Measurements from ENCODE around the gene FAM168B. TPM values are rescaled to one million over a fixed set of nuclear protein-coding genes. Genes with fewer than 3 reads are reported as not detected.

FAM168B gene
- total RNA-seq, 1 experiment from 2014 or later: 81.4 TPM

- Mint-ChIP-seq H3K4me1 (peaks cover 5 to 10% of the 10 kb centered on the region in 2 experiments; a peak in 3 of 4 replicates), H3K9me3 (no peaks in the 10 kb centered on the region), H3K36me3 (ENCODE audit: insufficient read depth in 1 of 3, low read depth in 3 of 3) (peaks cover 70 to 88% (median 88%) of the 10 kb centered on the region in 3 experiments; a peak in 6 of 7 replicates), H3K4me3 (no peak overlapping the region), H3K27me3 (ENCODE audit: low read depth) (no peaks in the 10 kb centered on the region; the same call in 1 of the 2 replicates), H3K27ac (peak overlapping the region in 2 of 3 experiments; percentile 19 to 53; a peak in 2 of 7 replicates)
- Histone ChIP-seq H3K4ac (ENCODE audit: low read depth, low read length) (no peak overlapping the region), H3K18ac (ENCODE audit: insufficient read length, low read depth, low read length) (no peak overlapping the region), H3K14ac (ENCODE audit: insufficient read depth, low read length) (no peak overlapping the region), H2AFZ (ENCODE audit: low read length) (no peak overlapping the region), H4K91ac (ENCODE audit: insufficient read length, low read depth, low read length) (no peak overlapping the region), H3K4me2 (ENCODE audit: insufficient read depth, insufficient read length, low read length) (no peak overlapping the region), H3K23ac (ENCODE audit: insufficient read length, low read depth, low read length) (no peak overlapping the region), H3K9ac (ENCODE audit: extremely low read depth, insufficient read length, low read length) (no peak overlapping the region), H3T11ph (ENCODE audit: low read length) (no peak overlapping the region), H3K27ac (ENCODE audit: insufficient read length, low read depth, low read length) (no peak overlapping the region), H3K79me1 (ENCODE audit: insufficient read depth, low read depth, low read length, poor library complexity, severe bottlenecking) (peaks cover 8% of the 10 kb centered on the region), H4K20me1 (ENCODE audit: control insufficient read depth, insufficient read depth, insufficient read length) (peaks cover 5% of the 10 kb centered on the region), H2AK5ac (ENCODE audit: insufficient read length, low read length) (no peak overlapping the region), H2BK20ac (ENCODE audit: low read depth, low read length, poor library complexity, severe bottlenecking) (no peak overlapping the region), H2BK12ac (ENCODE audit: insufficient read length, low read depth, low read length) (no peak overlapping the region), H4K5ac (ENCODE audit: insufficient read length, low read depth, low read length) (no peak overlapping the region), H3K4me1 (ENCODE audit: insufficient read depth, low read length) (no peaks in the 10 kb centered on the region; the same call in 1 of the 2 replicates), H2BK120ac (ENCODE audit: low read depth, low read length, poor library complexity, severe bottlenecking) (no peak overlapping the region), H2BK5ac (ENCODE audit: insufficient read length, low read length) (no peak overlapping the region), H2BK15ac (ENCODE audit: low read depth, low read length) (no peak overlapping the region), H3K9me3 (ENCODE audit: control insufficient read depth, low read depth, low read length) (no peaks in the 10 kb centered on the region), H3K23me2 (ENCODE audit: insufficient read length, low read depth, low read length, poor library complexity, severe bottlenecking) (no peaks in the 10 kb centered on the region), H3K56ac (ENCODE audit: insufficient read length, low read depth, low read length) (no peak overlapping the region), H3K27me3 (ENCODE audit: insufficient read depth, low read length) (no peaks in the 10 kb centered on the region), H4K8ac (replicated peaks; ENCODE audit: insufficient read length, low read depth, low read length) (no peak overlapping the region), H3K79me2 (ENCODE audit: insufficient read depth, low read length) (peaks cover 8% of the 10 kb centered on the region)
- TF ChIP-seq, protein P1, sequence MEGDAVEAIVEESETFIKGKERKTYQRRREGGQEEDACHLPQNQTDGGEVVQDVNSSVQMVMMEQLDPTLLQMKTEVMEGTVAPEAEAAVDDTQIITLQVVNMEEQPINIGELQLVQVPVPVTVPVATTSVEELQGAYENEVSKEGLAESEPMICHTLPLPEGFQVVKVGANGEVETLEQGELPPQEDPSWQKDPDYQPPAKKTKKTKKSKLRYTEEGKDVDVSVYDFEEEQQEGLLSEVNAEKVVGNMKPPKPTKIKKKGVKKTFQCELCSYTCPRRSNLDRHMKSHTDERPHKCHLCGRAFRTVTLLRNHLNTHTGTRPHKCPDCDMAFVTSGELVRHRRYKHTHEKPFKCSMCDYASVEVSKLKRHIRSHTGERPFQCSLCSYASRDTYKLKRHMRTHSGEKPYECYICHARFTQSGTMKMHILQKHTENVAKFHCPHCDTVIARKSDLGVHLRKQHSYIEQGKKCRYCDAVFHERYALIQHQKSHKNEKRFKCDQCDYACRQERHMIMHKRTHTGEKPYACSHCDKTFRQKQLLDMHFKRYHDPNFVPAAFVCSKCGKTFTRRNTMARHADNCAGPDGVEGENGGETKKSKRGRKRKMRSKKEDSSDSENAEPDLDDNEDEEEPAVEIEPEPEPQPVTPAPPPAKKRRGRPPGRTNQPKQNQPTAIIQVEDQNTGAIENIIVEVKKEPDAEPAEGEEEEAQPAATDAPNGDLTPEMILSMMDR (conservative IDR thresholded peaks at IDR 0.05): no peak
- DNase-seq: no peak
- WGBS (ENCODE audit: extremely low coverage, insufficient read length, low lambda C conversion rate): no CpG with 5 or more reads among the region's 8 CpGs
Measured at GRCh38 chr2:131052741-131053263, 40.5 kb downstream of the FAM168B start.

All from H9 (cell line).